Activated CD4-positive, alpha-beta T cell treated with anti-CD3 and anti-CD28 coated beads, Interleukin-2, amount 50 U/mL, for 24 hours (primary cell): ENCODE results near the gene VKORC1L1.
"Not testable (repeated sequence)": the region's sequence is repeated elsewhere in the genome, so short reads cannot be mapped to it uniquely, and the experiment has no call there.

ENCODE experiments used
- DNase-seq, 2 donors: peaks; one replicate each; pipeline ENCODE4 v3.0.0-alpha.2; 2020; ENCODE audit warnings: low read depth in 1 of 2, low spot score in 1 of 2

The VKORC1L1 gene

GRCh38 chr7:65937296-65937695 lies 64.4 kb downstream of the VKORC1L1 start:
- no peak for DNase-seq

- DNase-seq = no peak
Measured at GRCh38 chr7:65938336-65938895, 65.5 kb downstream of the VKORC1L1 start.

GRCh38 chr7:65945787-65946186 lies 72.9 kb downstream of the VKORC1L1 start:
- DNase-seq = not testable (repeated sequence)

GRCh38 chr7:65946904-65947303 lies 74.0 kb downstream of the VKORC1L1 start:
- DNase-seq = no peak

- no peak for DNase-seq
Measured at GRCh38 chr7:65951837-65952578, 79.1 kb downstream of the VKORC1L1 start.

GRCh38 chr7:65953001-65953720 lies 80.3 kb downstream of the VKORC1L1 start:
- DNase-seq = no peak

GRCh38 chr7:65953890-65954450 lies 81.1 kb downstream of the VKORC1L1 start:
- DNase-seq = no peak

GRCh38 chr7:65955718-65956117 lies 82.8 kb downstream of the VKORC1L1 start:
- no peak for DNase-seq

GRCh38 chr7:65960351-65961074 lies 87.6 kb downstream of the VKORC1L1 start:
- DNase-seq = no peak

- no peak for DNase-seq
Measured at GRCh38 chr7:65962033-65962432, 89.2 kb downstream of the VKORC1L1 start.

GRCh38 chr7:65964671-65965070 lies 91.8 kb downstream of the VKORC1L1 start:
- not testable (repeated sequence) for DNase-seq

- no peak for DNase-seq
Measured at GRCh38 chr7:65966146-65966545, 93.3 kb downstream of the VKORC1L1 start.

GRCh38 chr7:65967361-65968155 lies 94.7 kb downstream of the VKORC1L1 start:
- DNase-seq = no peak

GRCh38 chr7:65968256-65969185 lies 95.6 kb downstream of the VKORC1L1 start:
- no peak for DNase-seq

- no peak for DNase-seq
Measured at GRCh38 chr7:65971021-65971420, 98.1 kb downstream of the VKORC1L1 start.

- DNase-seq = no peak
Measured at GRCh38 chr7:65972976-65973375, 100.1 kb downstream of the VKORC1L1 start.

- no peak for DNase-seq
Measured at GRCh38 chr7:65974191-65974801, 101.4 kb downstream of the VKORC1L1 start.

GRCh38 chr7:65974876-65975275 lies 102.0 kb downstream of the VKORC1L1 start:
- DNase-seq = no peak
